GM21367 (cell line): ENCODE data around the gene CERS6.
"Not testable (repeated sequence)": the region's sequence is repeated elsewhere in the genome, so short reads cannot be mapped to it uniquely, and the experiment has no call there.

ENCODE experiments used
- ATAC-seq: cut with Tn5 transposase; IDR thresholded peaks from one replicate; pipeline ENCODE4 v1.9.1; 2021; ENCODE audit not compliant: unreplicated experiment

CERS6 gene

GRCh38 chr2:168791140-168791539 is 335.1 kb downstream of the CERS6 start:
- ATAC-seq: not testable (repeated sequence)

DNA sequence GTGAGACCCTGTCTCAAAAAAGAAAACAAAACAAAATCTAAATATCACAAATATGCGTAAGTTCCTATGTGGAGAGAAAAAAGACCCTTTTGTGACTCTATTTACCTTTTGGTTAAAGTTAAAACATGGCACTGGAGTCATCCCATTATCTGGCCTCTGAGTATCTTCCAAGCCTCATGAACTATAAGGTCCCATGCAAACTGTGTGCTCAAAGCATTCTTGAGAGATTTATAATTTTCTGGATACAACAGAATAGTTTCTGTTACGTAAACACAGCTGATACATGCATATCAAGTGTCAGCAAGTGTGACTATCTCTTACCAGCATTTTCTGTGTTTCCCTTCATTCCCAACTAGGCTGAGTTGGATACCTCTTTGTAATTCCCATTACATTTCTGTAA is 337.5 kb downstream of the CERS6 start:
- no peak for ATAC-seq

GRCh38 chr2:168794968-168795367 is 338.9 kb downstream of the CERS6 start:
- no peak for ATAC-seq

GRCh38 chr2:168796090-168796577 is 340.1 kb downstream of the CERS6 start:
- no peak for ATAC-seq

- no peak for ATAC-seq
These were observed 340.7 kb downstream of the CERS6 start for GRCh38 chr2:168796583-168797285.

GRCh38 chr2:168797286-168797655 is 341.2 kb downstream of the CERS6 start:
- no peak for ATAC-seq

DNA sequence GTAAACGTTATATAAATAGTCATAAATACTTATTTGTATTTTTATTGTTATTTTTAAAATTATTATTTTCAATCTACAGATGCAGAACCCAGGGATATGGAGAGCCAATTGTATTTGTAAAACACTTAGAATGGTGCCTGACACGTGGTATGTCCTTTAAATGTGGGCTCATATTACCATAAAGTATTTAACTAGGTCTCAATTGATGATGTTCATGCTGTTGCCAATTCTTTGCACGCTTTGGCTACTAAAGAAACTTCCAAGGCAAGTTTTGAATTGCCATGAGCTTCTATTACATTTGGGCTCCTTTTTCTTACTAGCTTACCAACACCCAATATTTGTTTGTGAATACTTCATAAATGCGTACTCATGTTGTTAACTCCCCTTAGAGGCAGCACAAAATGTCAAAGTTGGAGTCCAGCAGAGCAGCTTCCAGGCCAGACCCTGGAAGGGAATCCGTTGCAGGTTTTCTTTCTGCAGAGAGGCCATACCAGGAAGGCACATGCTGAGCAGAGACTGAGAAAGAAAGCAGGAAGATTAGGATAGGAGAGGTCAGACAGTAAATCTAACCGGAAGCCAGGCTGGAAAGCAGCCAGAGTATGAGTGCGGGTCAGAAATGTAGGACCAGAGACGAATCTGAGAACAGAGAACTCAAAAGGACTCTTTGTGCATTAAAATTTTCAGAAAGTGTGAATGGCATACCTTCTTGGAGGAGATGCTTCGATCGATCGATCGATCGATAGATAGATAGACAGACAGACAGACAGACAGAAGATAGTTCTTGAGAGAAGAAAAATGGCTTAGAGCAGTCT is 342.2 kb downstream of the CERS6 start:
- ATAC-seq: no peak

GRCh38 chr2:168798888-168799410 is 342.9 kb downstream of the CERS6 start:
- ATAC-seq: no peak

- no peak for ATAC-seq
These were observed 345.4 kb downstream of the CERS6 start for GRCh38 chr2:168801471-168801870.

DNA sequence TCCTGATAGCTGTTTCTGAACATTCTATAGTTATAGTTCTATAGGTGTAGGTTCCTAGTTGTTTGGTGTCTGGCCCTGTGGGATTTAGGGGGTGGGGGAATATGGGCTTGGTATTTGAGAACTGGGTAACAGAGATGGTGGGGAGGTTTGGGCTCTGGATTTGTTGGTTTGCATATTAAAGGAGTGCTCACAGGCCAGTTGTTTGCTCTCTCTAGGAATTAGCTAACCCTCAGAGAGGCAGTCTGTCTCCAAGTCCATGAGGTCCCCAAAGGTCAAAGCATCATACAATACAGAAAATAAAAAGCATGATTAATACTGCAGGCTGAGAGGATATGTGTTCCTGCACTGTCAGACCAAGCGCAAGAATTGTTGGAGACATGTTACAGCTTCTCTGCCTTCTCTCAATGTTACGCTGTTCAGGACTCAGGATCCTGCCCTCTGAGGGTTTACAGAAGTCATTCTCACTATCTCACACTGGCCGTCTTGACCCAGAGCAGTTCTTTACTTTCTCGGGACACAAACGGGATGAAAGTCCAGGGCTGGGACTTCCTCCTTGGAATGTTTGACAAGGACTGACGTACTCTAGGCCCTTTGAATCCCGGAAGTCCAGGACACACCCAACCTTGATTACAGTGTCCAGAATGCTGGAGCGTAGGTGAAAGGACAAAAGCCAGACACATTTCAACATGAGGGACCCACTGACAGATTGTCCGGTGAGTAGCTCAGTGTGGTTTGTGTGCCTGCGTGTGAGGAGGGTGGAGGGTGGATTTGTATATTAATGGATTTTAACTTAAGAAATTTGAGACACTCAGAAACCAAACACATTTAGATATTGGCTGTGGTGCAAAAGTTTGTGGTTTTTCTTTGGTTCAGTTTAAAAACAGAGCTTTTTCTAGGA is 346.1 kb downstream of the CERS6 start, which contains the start of gene NOSTRIN:
NOSTRIN (plus strand) TSS at position 677 of the 898 bp plus-strand sequence; CDS start at position 687, 10 bp downstream.
- ATAC-seq: no peak

DNA sequence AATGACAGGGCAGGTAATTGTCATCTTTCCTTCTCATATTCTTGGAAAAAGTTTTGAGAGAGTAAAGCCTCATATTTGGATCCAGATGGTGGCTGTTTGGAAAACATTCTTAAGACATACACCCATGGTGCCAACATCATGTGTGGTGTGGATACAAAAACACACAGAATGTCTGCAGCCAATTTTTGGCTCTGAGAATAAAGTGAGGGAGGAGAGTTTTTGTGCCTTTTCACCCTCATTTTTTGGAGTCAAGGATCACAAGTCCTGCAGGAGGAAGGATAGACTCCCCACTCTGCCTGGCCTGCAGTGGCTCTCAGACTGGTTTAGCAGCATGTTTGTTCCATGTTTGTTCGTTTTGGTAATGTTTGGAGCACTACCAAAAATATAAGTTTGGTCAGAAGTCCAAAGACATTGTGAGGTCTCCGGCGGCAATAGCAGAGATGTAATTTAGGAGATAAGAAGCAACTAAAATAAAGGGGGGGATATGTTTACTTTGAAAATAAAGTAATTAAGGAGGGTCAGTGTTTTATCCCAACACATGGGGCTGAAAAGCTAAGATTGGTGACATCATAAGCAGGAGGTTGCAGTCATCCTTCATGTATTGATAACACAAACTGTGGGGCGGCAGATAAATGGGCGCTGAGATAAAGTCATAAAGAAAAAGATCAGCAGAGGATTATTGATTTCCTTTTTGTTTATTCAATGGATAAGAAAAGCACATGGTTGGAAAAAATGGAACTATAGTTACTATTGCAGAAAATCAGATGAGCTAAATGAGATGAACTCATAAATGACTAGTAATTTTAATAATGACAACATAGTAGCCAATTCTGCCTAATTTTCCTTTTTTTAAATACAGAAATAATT is 347.0 kb downstream of the CERS6 start:
- no peak for ATAC-seq

DNA sequence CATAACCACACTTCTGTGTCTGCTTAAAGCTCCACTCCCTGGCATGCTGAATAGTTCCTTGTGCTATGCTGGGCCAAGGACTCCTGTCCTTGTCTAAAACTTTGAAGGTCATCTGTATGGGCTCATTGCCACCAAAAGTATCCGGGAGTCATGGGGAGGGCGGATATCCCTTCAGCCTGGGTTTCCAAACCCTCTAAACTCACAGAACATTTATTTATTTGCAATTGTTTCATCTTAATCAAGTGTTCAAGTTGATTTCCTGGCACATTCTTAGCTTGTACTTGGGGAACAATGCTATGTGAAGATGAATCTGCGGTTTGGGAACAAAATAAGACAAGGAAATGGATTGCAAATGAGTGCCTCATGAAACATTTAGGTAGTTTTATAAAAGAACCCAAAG is 348.1 kb downstream of the CERS6 start:
- ATAC-seq: no peak

DNA sequence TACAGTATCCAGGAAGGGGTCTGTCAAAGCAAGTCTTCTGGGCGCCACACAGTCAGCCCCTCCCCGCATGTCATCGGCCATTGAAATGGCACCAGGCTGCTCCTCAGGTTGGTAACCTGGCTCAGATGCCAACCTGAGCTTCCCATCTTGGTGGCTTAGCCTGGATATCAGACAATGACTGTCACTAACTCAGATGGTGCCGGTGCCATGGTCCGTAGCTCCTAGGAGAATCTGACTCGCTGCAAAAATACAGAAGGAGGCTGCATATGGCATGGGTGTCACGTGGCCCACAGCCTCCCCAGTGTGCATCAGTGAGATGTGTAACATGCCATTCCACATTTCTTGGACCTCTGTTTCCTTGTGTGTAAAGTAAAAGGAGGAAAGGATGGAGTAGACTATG is 349.5 kb downstream of the CERS6 start:
- ATAC-seq: no peak

DNA sequence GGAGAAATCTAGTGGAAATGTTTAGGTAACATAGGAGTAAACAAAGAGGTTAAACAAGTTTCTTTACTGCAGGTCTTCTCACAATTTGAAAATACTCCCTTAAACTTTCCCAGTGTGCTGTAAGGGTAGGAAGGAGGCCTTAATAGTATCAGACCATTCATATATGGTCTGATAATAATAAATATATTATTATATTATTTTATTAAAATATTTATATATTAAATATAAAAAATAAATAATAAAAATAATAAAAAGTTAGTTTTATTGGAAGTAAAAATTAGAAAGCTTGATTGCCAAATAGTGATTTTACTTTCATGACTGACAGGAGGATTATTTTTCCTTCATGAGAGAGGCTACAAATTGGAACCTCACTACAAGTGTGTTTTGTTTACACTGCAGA is 353.5 kb downstream of the CERS6 start:
- ATAC-seq: no peak

GRCh38 chr2:168810235-168810634 is 354.2 kb downstream of the CERS6 start:
- ATAC-seq: no peak

- ATAC-seq: no peak
These were observed 355.6 kb downstream of the CERS6 start for GRCh38 chr2:168811696-168812095.

GRCh38 chr2:168814046-168814445 is 358.0 kb downstream of the CERS6 start:
- no peak for ATAC-seq

DNA sequence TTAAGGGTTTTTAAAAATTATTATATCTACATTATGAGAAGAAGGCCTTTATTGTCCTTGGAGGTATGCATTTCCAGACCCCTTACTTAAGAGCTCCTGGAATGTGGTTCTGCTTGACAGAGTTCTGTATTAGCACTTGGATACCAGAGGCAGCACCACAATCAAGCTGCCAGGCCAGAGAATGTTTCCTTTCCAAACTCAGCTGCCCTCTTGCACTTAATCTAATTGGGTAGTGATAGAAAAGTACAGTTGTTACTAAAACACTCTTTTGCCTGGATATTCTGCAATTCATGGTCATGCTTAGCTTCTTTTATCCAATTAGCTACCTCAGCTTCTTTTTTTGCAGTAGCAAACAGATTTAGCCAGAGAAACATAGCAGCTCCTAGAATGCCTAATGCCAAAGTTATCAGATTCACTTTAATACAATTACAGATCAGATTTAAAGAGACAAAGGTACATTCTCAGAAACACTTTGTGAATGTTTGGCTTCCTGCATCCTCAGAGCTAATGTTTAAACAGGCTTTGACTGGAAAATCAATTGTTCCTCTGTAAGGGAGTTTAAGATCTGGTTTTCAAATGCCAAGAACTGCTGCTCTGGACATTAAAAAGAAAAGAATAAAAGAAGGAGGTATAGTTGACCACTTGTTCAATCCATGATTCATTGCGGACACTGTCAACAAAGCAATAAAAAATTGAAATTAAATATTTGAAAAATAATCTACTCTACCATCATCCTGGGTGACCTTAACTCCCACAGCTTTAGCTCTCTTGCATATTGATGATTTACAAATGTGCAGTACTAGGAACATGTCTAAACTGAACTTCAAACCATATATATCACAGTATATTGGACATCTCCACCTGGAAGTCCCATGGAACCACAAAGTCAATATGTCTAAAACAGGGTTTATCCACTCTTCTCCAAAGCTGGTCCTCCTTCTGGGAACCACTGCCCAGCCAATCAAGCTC is 359.2 kb downstream of the CERS6 start:
- no peak for ATAC-seq

GRCh38 chr2:168816369-168816768 is 360.3 kb downstream of the CERS6 start:
- ATAC-seq: no peak
